ENCODE data around the gene NAXE.
"Not testable (repeated sequence)": the region's sequence is repeated elsewhere in the genome, so short reads cannot be mapped to it uniquely, and the experiment has no call there.

Gene NAXE

DNA sequence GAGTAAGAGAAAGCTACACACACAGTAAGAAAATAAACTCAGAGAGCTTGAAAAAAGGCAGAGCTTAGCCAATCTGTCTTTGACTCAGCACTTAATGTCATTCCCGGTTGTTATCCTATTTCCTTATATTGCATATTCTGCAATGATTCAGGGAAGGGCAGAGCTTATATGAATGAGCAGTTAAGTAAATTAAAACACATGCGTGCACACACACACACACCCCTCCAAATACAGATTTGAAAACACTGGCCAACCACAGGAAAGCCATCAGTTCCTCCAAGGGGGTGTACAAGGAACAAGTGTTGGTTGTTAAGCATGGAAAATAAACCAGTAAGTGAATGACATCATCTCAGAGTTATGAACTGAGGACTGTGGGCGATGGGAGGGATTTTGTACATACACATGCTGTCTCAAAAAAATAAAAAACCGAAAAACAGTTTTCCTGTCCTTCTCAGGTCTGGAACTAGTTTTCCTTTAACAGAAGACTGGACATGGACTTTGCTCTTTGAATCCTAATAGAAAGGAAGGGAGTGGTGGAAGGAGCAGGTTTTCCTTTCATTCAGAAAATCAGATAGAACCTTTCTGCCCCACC, 20.2 kb upstream of the NAXE start:
- no peak for DNase-seq

- peak; percentile 93 to 95 for DNase-seq
Observed at GRCh38 chr1:156571919-156572662, 19.5 kb upstream of the NAXE start, which contains the start of gene IQGAP3. Gene IQGAP3, minus strand, starts transcription at chr1:156572565. Its CDS starts 36 bp downstream, at chr1:156572529.

GRCh38 chr1:156572663-156573018, 18.9 kb upstream of the NAXE start:
- no peak for DNase-seq

GRCh38 chr1:156574039-156574633, 17.4 kb upstream of the NAXE start:
- no peak for DNase-seq

- DNase-seq, result no peak
Observed at GRCh38 chr1:156577550-156577949, 14.0 kb upstream of the NAXE start.

- no peak for DNase-seq
Observed at GRCh38 chr1:156578055-156578454, 13.5 kb upstream of the NAXE start.

GRCh38 chr1:156579472-156579871, 12.1 kb upstream of the NAXE start, which contains the start of gene TTC24:
Gene TTC24, plus strand, starts transcription at chr1:156579723. Its CDS starts 1,642 bp downstream, at chr1:156581365.
- no peak for DNase-seq

- peak; percentile 82 to 85 for DNase-seq
Observed at GRCh38 chr1:156581661-156582387, 9.8 kb upstream of the NAXE start.

DNA sequence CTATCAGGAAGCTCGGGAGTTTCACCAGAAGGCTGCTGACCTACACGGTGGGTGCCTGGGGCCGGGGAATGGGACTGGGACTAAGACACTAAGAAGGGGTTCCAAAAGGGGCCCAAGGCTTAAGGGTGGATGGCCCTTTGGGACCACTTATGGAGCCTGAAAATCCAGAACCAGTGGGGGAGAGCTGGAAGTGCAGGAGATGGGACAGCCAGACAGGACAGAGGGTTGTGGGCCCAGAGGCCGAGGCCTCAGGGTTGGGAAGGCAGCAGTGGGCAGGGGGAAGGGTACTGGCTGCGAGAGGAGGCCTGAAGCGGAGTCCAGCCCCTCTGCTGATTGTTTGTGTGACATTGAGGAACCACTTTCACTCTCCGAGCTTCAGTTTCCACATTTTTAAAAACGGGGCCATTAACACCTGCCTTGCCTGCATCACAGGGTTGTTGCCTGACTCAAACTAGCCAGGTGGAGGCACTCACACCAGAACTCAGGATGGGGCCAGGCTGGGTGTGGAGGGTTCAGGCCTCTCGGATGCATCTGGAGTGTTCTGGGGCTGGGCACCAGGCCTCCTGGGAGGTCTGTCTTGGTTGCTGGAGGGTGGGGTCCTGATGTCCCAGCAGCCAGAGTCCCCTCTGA, 9.1 kb upstream of the NAXE start:
- DNase-seq, result peak; percentile 74 to 76

GRCh38 chr1:156583821-156584622, 7.6 kb upstream of the NAXE start:
- DNase-seq, result peak; percentile 67 to 71

GRCh38 chr1:156584813-156585212, 6.8 kb upstream of the NAXE start:
- peak; percentile 35 to 47 for DNase-seq

DNA sequence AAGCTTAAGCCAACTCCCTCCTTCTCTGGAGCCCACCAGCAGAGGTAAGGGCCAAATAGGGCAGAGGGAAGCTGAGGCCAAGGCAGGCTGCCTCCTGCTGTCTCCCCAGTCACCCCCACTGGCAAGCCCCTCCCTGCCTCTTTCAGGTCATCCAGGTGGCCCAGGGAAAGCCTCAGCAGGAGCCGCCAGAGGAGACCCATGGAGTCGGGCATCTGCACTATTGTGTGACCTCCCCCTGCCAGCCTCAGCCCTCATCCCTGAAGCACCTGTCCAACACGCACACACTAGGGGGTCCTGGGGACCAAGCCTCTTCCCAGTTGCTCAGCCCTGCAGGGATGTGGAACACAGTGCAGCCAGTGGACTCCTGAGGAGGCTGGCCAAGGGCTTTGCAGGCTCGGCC, 5.3 kb upstream of the NAXE start:
- no peak for DNase-seq

DNA sequence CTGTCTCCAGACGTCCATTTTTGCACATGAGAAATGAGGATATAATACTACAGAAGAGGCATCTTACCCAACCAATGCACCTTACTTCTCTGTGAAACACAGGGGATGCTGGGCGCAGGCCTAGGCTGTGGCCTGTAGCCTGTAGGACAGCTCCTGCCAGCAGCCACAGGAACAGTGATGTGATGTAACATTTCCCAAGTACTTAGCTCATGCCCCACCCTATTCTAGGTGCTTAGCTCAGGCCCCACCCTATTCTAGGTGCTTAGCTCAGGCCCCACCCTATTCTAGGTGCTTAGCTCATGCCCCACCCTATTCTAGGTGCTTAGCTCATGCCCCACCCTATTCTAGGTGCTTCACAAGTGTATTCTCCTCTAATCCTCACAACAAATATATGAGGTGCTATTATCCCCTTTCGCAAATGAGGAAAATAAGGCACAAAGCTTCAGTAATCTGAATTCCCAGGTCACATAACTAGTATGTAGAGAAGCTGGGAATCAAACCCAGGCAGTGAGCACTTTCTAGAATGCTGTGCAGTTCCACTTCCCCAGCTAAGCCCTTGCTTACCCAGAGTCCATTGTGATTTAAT, 4.6 kb upstream of the NAXE start:
- no peak for DNase-seq

DNA sequence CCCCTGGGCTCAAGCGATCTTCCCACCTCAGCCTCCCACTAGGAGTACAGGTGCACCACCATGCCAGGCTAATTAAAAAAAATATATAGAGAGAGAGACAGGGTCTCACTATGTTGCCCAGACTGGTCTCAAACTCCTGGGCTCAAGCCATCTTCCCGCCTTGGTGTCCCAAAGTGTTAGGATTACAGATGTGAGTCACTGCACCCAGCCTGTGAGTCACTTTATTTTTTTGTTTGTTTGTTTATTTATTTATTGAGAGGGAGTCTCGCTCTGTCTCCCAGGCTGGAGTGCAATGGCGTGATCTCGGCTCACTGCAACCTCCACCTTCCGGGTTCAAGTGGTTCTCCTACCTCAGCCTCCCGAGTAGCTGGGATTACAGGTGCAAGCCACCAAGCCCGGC, 3.6 kb upstream of the NAXE start:
- not testable (repeated sequence) for DNase-seq

DNA sequence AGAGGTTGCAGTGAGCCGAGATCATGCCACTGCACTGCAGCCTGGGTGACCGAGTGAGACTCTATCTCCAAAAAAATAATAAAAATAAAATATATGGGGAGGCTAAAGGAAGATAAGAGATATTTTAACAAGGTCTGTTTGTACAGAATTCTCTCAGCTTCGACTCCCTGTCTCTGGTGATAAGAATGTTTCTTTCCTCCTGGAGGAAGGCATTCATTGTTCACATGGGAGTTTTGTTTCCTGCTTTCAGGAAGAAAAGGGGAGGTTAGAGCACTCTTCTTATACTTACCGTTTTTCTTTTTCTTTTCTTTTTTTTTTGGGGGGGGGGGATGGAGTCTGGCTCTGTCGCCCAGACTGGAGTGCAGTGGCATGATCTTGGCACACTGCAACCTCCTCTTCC, 2.0 kb upstream of the NAXE start:
- no peak for DNase-seq

DNA sequence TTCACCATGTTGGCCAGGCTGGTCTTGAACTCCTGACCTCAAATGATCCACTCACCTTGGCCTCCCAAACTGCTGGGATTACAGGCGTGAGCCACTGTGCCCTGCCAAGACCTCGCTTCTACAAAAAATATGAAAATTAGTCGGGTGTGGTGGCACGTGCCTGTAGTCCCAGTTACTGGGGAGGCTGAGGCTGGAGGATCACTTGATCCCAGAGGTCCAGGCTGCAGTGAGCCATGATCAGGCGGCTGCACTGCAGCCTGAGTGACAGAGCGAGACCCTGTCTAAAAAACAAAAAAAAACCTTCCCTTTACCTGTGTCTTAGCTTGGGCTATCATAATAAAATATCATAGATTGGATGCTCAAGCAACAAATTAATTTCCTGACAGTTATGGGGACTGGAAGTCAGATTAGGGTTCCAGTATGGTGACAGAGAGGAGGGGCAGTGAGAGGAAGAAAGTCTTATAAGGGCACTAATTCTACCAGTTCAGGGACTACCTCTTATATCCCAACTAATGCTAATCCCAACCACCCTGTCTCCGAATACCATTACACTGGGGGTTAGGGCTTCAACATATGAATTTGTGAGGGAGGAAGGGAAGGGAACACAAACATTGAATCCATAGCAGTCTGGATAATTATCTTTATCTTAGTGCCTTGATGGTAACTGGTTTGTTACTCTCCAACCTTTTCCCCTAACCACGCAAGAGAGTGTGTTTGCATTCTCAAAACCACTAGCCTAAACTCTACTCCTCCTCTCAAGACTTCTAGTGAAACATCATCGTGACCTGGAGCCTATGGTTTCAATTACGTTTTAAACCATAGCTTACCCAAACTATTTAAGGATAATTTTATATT, 1.0 kb upstream of the NAXE start:
- no peak for DNase-seq

DNA sequence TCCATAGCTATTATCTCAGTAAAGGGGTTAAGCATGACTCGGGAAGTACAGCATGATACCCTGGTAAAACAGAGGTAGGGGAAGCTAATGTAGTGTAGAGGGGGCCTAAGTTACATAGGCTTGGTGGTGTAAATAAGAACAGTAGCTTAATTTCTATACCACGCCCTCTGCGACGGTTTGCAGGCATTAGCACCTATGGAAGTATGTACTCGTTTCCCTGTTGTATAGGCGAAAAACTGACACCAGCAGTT, 470 bp upstream of the NAXE start:
- no peak for DNase-seq

DNA sequence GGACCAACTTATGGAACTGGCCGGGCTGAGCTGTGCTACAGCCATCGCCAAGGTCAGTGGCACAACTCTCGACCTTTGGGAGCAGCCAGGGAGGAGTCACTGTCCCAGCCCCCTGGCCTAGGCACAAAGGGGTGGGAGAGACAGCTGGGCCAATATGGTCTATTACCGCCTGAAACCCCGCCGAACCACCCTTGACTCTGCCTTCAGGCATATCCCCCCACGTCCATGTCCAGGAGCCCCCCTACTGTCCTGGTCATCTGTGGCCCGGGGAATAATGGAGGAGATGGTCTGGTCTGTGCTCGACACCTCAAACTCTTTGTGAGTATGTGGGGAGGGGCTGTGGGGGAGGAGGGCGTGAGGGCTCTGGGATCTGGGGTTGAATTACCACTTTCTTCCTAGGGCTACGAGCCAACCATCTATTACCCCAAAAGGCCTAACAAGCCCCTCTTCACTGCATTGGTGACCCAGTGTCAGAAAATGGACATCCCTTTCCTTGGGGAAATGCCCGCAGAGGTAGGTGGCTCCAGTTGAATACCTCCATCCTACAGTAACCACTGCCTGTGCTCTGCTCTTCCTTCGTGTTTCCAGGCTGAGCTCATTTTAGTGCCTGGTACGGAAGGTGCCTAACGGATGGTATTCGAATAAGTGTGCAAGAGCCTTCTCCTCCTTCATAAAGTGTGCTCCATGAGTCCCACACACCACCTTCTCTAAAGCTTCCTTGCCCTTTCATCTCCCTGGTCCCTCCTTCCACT, 758 bp downstream of the NAXE start:
- DNase-seq, result no peak

DNA sequence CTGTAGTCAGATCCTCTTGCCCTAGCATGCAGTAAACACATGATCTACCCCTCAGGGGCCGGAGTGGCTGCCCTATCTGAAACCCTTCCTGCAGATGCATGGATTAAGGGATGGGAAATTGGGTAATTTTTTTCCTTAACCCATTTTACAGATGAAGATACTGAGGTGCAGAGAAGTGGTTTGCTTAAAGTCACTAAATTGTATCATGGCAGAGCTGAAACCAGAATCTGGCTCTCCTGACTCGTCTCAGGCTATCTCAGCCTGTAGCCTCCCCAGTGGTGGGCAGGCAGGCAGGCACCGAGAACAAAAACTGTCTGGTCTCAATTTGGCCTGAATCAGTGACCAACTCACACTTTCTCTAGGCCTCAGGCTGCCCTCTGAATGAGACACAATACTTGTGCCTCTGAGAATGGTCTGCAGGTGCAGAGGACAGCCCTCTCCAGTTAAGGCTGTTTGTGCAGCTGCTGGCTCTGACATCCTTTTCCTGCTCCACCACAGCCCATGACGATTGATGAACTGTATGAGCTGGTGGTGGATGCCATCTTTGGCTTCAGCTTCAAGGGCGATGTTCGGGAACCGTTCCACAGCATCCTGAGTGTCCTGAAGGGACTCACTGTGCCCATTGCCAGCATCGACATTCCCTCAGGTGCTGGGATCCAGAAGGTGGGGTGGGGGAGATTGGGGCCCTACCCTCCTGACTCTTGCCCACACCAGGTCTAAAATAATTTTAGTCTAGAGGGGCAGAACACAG, 1.5 kb downstream of the NAXE start:
- DNase-seq, result peak; percentile 99

DNA sequence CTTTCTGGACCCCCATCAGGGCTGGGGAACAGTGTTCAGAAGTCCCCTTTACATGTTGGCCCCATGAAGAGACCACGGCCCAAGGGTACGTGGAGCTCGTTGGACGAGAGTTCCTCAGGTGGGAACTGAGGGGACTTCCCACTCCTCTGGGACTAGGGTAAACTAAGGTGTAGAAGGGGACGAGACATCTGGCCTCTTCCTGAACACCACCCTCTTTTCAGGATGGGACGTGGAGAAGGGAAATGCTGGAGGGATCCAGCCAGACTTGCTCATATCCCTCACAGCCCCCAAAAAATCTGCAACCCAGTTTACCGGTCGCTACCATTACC, 2.0 kb downstream of the NAXE start:
- no peak for DNase-seq
